GM18951 (cell line): ENCODE results near the gene RASA2.

ENCODE experiments used
- POLR2A ChIP-seq: IDR thresholded peaks from 4 replicates; pipeline ENCODE4 v1.6.1; 2011; ENCODE audit warnings: mild to moderate bottlenecking; ENCODE audit not compliant: insufficient read length, insufficient read depth; ENCODE audit errors: extremely low read depth
- in situ Hi-C: fragments of 300-500 bp; cut with MboI; formaldehyde crosslinking; loops from one replicate; pipeline ENCODE4 v1.12.0; 2022; ENCODE audit warnings: low sequenced_read_pairs, mixed read lengths, inconsistent platforms; ENCODE audit not compliant: unreplicated experiment

RASA2 gene

DNA sequence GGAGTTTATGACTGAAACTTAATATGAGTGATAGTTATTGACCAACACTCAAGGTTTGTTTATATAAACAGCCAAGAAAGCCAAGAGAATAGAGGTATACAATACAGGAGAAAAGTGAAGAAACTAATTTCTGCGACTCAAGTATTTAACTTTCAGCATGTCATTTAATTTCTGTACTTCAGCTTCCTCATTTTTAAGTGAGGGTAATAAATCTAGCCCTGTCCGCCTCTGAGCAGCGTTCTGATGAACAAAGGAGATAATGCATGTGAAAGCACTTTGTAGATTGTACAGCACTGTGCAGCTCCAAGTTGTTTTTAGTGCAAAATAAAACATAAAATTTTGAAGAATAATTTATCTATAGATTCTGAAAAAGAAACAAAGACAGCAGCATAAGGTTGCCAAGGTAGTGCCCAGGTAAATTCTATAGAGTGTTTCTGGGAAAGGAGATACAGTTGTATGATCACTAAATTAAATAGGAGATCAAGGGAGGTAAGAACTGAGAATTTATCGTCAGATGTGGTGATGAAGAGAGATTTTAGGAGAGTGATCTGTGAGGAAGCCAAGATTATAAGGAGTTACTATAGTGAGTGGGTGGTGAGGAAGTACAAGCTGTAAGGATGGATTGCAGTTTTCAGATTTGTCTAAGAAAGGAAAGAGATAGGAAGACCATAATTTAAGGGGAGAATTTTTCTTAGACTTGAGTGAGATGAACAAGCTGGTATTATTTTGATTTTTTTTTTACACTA, 71.3 kb downstream of the RASA2 start:
- in situ Hi-C loops = loop anchor here (5.0 kb wide), 1 partner anchor 101 kb away; no protein-coding TSS in a partner anchor

GRCh38 chr3:141561426-141562034, 74.7 kb downstream of the RASA2 start:
- in situ Hi-C loops = no loop called here
- no peak for TF ChIP-seq POLR2A

More for the DNA sequence above, 71.3 kb downstream of the RASA2 start:
- no peak for TF ChIP-seq POLR2A

DNA sequence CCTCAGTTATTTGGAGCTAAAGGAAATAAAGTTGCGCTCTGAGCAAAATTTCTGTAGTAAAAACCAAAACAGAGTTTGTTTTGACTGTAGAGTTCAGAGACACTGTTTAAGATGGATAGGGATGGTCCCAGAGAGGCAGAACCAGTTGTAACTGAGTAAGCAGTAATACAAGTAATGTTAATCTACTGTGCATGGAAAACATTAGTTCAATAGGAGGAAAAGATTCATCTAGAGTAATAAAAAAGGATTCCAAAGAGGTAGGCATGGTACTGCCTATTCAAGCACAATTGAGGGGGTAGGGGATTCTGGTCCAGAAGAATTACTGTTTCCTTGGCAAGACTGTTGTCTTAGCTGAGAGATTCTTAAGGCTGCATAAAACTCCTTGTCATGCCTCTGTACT, 77.4 kb downstream of the RASA2 start:
- TF ChIP-seq POLR2A = no peak
- in situ Hi-C loops = no loop called here

- no peak for TF ChIP-seq POLR2A
- in situ Hi-C loops = no loop called here
Measured at GRCh38 chr3:141570068-141570467, 83.2 kb downstream of the RASA2 start.

- no peak for TF ChIP-seq POLR2A
- in situ Hi-C loops = no loop called here
Measured at GRCh38 chr3:141575879-141576743, 89.3 kb downstream of the RASA2 start.

GRCh38 chr3:141576744-141577052, 89.9 kb downstream of the RASA2 start:
- no peak for TF ChIP-seq POLR2A
- in situ Hi-C loops = no loop called here

GRCh38 chr3:141578202-141578973, 91.6 kb downstream of the RASA2 start:
- in situ Hi-C loops = no loop called here
- no peak for TF ChIP-seq POLR2A

DNA sequence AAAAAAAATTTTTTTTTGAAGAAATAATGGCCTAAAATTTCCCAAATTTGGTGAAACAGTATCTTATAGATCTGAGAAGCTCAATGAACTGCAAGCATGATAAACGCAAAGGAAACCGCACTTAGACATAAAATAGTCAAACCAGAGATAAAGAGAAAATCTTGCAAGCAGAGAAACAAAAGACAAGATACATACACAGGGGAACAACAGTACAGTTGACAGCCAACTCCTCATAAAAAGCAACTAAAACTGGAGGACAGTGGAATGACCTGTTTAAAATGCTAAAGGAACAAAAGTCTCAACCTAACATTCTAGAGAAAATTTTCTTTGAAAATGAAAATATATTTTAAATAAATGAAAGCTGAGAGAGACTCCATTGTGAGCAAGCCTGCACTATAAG, 107.5 kb downstream of the RASA2 start:
- in situ Hi-C loops = no loop called here

GRCh38 chr3:141597931-141598330, 111.1 kb downstream of the RASA2 start:
- in situ Hi-C loops = no loop called here
- no peak for TF ChIP-seq POLR2A

More for the DNA sequence above, 107.5 kb downstream of the RASA2 start:
- TF ChIP-seq POLR2A = no peak

GRCh38 chr3:141600331-141600730, 113.5 kb downstream of the RASA2 start:
- in situ Hi-C loops = no loop called here

DNA sequence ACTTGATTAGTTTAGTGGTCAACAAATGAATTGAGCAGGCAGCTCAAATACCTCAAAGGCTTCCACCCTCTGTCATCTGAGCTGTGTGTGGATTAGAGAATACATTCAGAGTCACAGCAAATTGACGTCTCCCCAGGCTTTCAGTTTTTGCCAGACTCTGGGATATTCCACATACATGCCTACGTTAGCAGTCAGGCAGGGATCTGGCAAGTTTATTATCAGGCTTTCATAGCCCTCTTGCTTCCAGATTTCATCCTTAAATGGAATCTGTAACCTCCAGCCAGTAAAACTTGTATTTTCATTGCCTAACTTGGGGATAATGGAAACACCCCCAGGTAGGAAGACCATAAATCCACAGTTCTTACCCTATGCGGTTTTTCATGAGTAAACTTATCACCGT, 115.9 kb downstream of the RASA2 start:
- no peak for TF ChIP-seq POLR2A
- in situ Hi-C loops = no loop called here

More at GRCh38 chr3:141600331-141600730, 113.5 kb downstream of the RASA2 start:
- TF ChIP-seq POLR2A = no peak

GRCh38 chr3:141603473-141604035, 116.7 kb downstream of the RASA2 start:
- TF ChIP-seq POLR2A = no peak
- in situ Hi-C loops = no loop called here

DNA sequence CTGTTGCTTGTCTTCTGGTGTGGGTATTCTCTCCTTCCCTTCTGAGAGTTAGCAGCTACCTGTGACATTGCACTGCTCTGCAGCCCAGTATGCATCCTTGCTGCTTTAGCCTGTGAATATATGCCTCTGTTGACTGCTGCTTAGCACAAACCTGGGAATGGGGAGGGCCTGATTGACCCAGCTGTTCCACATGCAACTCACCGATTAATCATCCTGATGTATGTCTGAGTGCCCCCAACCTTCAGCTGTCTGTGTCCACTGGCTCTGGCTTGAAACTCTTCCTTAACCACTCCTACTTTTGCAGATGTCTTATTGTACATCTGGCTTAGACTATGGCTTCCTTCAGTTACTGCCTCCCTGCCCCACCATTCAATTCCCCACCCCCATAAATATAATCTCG, 119.1 kb downstream of the RASA2 start:
- no peak for TF ChIP-seq POLR2A
- in situ Hi-C loops = no loop called here

DNA sequence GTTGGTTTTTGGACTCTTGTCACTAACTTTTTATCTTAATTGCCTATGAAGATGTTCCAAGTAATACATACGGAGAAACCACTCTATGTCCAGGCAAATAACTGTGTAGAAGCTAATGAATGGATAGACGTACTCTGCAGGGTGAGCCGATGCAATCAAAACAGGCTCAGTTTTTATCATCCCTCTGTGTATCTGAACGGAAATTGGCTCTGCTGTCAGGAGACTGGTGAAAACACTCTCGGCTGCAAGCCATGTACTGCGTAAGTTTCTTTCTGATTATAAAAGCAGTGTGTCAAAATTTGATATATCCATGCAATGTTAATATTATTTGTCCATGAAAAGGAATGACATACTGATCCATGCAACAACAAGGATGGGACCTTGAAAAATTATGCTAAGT, 121.6 kb downstream of the RASA2 start:
- no peak for TF ChIP-seq POLR2A
- in situ Hi-C loops = no loop called here
